ENCODE results near the gene RNF6.

RNF6 gene

GRCh38 chr13:26225896-26226617 is 3.9 kb upstream of the RNF6 start:
- DNase-seq, result no peak

GRCh38 chr13:26222520-26223046 is 469 bp upstream of the RNF6 start:
- no peak for DNase-seq

GRCh38 chr13:26221399-26221720 is 754 bp downstream of the RNF6 start:
- peak in 1 of 2 donors; percentile 64 for DNase-seq

- DNase-seq, result no peak
Observed at GRCh38 chr13:26220575-26220974, 1.5 kb downstream of the RNF6 start.

GRCh38 chr13:26219726-26220125 is 2.4 kb downstream of the RNF6 start:
- DNase-seq, result no peak

GRCh38 chr13:26216042-26216441 is 6.1 kb downstream of the RNF6 start:
- no peak for DNase-seq

- no peak for DNase-seq
Observed at GRCh38 chr13:26213982-26214381, 8.1 kb downstream of the RNF6 start.

GRCh38 chr13:26213345-26213744 is 8.8 kb downstream of the RNF6 start:
- DNase-seq, result no peak

- no peak for DNase-seq
Observed at GRCh38 chr13:26208287-26208686, 13.8 kb downstream of the RNF6 start.

- no peak for DNase-seq
Observed at GRCh38 chr13:26202365-26202972, 19.6 kb downstream of the RNF6 start.

- DNase-seq, result no peak
Observed at GRCh38 chr13:26200811-26201210, 21.3 kb downstream of the RNF6 start.

- no peak for DNase-seq
Observed at GRCh38 chr13:26198116-26198515, 24.0 kb downstream of the RNF6 start.

GRCh38 chr13:26197298-26197697 is 24.8 kb downstream of the RNF6 start:
- DNase-seq, result no peak

- DNase-seq, result no peak
Observed at GRCh38 chr13:26186995-26187394, 35.1 kb downstream of the RNF6 start.

GRCh38 chr13:26186118-26186870 is 35.8 kb downstream of the RNF6 start:
- DNase-seq, result peak; percentile 64 to 77

GRCh38 chr13:26185720-26186117 is 36.4 kb downstream of the RNF6 start:
- no peak for DNase-seq

GRCh38 chr13:26184791-26185250 is 37.3 kb downstream of the RNF6 start:
- DNase-seq, result peak in 1 of 2 donors; percentile 53

GRCh38 chr13:26183416-26183815 is 38.7 kb downstream of the RNF6 start:
- no peak for DNase-seq

GRCh38 chr13:26179344-26179743 is 42.8 kb downstream of the RNF6 start:
- DNase-seq, result no peak

- DNase-seq, result no peak
Observed at GRCh38 chr13:26168835-26169234, 53.3 kb downstream of the RNF6 start.

GRCh38 chr13:26168237-26168814 is 53.8 kb downstream of the RNF6 start:
- DNase-seq, result no peak

- no peak for DNase-seq
Observed at GRCh38 chr13:26163812-26164211, 58.3 kb downstream of the RNF6 start.

Data from bone marrow (tissue), 2 donors.